BLaER1 treated with 17β-estradiol and CSF1 and Interleukin-3, amounts not matched to agents 10 nM and 100 nM (cell line): ENCODE results near the gene LCORL.
"Not testable (repeated sequence)": the region's sequence is repeated elsewhere in the genome, so short reads cannot be mapped to it uniquely, and the experiment has no call there.

ENCODE experiments used
- H3K27ac ChIP-seq, 11 experiments: shearing (Covaris generic); formaldehyde crosslinking; 2 replicates each; pipeline ENCODE4 v1.8.1; 2022
- H3K27me3 ChIP-seq, 11 experiments: shearing (Covaris generic); formaldehyde crosslinking; 2 replicates each; pipeline ENCODE4 v1.8.1; 2022
- H3K36me3 ChIP-seq, 11 experiments: shearing (Covaris generic); formaldehyde crosslinking; 2 replicates each; pipeline ENCODE4 v1.8.1; 2022
- H3K4me1 ChIP-seq, 10 experiments: shearing (Covaris generic); formaldehyde crosslinking; 2 replicates each; pipeline ENCODE4 v1.8.1; 2022
- H3K4me2 ChIP-seq, 11 experiments: shearing (Covaris generic); formaldehyde crosslinking; 2 replicates each; pipeline ENCODE4 v1.8.1; 2022
- H3K4me3 ChIP-seq, 10 experiments: shearing (Covaris generic); formaldehyde crosslinking; 2 replicates each; pipeline ENCODE4 v1.8.1; 2022
- H3K9ac ChIP-seq, 11 experiments: shearing (Covaris generic); formaldehyde crosslinking; 2 replicates each; pipeline ENCODE4 v1.8.1; 2022
- H3K9me3 ChIP-seq, 11 experiments: shearing (Covaris generic); formaldehyde crosslinking; replicated peaks in 1 of 11; 2 replicates each; pipeline ENCODE4 v1.8.1; 2022
- H4K20me1 ChIP-seq, 11 experiments: shearing (Covaris generic); formaldehyde crosslinking; 2 replicates each; pipeline ENCODE4 v1.8.1; 2022
- Cebpa-rat ChIP-seq, 11 experiments: shearing (Covaris generic); IDR thresholded peaks; 2 replicates each; pipeline ENCODE4 v1.8.1; 2022

Gene LCORL

GRCh38 chr4:18022572-18023050 lies 1.1 kb upstream of the LCORL start:
- Histone ChIP-seq H3K27ac (peak overlapping the region; percentile 92 to 98 (median 96); a peak in 20 of 22 replicates), H3K27me3 (peaks cover 5 to 18% (median 12%) of the 10 kb centered on the region in 11 experiments; a peak in 15 of 22 replicates), H4K20me1 (peaks cover 14 to 31% (median 29%) of the 10 kb centered on the region in 11 experiments; a peak in 21 of 22 replicates), H3K4me3 (peak overlapping the region; percentile 90 to 100 (median 98)), H3K9ac (peak overlapping the region; percentile 92 to 99 (median 97)), H3K4me2 (peak overlapping the region; percentile 80 to 98 (median 94)), H3K9me3 (no peaks in the 10 kb centered on the region), H3K36me3 (no peaks in the 10 kb centered on the region), H3K4me1 (peaks cover 15 to 39% (median 24%) of the 10 kb centered on the region in 10 experiments)
- no peak for TF ChIP-seq Cebpa-rat (IDR thresholded peaks at IDR 0.05)

- Histone ChIP-seq H4K20me1 (peaks cover 14 to 43% (median 38%) of the 10 kb centered on the region in 11 experiments; a peak in 21 of 22 replicates), H3K4me1 (peaks cover 15 to 39% (median 24%) of the 10 kb centered on the region in 10 experiments), H3K27ac (peak overlapping the region; percentile 92 to 98 (median 96)), H3K4me3 (peak overlapping the region; percentile 90 to 100 (median 98)), H3K9me3 (peaks cover 0 to 3% (median 0%) of the 10 kb centered on the region in 11 experiments; a peak in 4 of 22 replicates), H3K9ac (peak overlapping the region; percentile 92 to 99 (median 97)), H3K36me3 (no peaks in the 10 kb centered on the region), H3K27me3 (peaks cover 5 to 18% (median 12%) of the 10 kb centered on the region in 11 experiments; a peak in 15 of 22 replicates), H3K4me2 (peak overlapping the region; percentile 11 to 57 (median 45); a peak in 17 of 22 replicates)
- TF ChIP-seq Cebpa-rat (IDR thresholded peaks at IDR 0.05) = no peak
Observed at GRCh38 chr4:18021470-18021719, 160 bp downstream of the LCORL start.

- H3K36me3 ChIP-seq = no peaks in the 10 kb centered on the region
- no peak for TF ChIP-seq Cebpa-rat (IDR thresholded peaks at IDR 0.05)
- H3K4me3 ChIP-seq = peak overlapping the region; percentile 90 to 100 (median 98)
- H4K20me1 ChIP-seq = peaks cover 14 to 48% (median 41%) of the 10 kb centered on the region in 11 experiments; a peak in 21 of 22 replicates
- peaks cover 5 to 18% (median 12%) of the 10 kb centered on the region in 11 experiments; a peak in 15 of 22 replicates for H3K27me3 ChIP-seq
- peaks cover 0 to 6% (median 0%) of the 10 kb centered on the region in 11 experiments; a peak in 5 of 22 replicates for H3K9me3 ChIP-seq
- H3K27ac ChIP-seq = peak overlapping the region; percentile 92 to 98 (median 96)
- peak overlapping the region; percentile 92 to 99 (median 97) for H3K9ac ChIP-seq
- peaks cover 15 to 36% (median 24%) of the 10 kb centered on the region in 10 experiments for H3K4me1 ChIP-seq
- peak overlapping the region; percentile 87 to 95 (median 91) for H3K4me2 ChIP-seq
Observed at GRCh38 chr4:18020671-18021469, 685 bp downstream of the LCORL start.

GRCh38 chr4:18020145-18020670 lies 1.3 kb downstream of the LCORL start:
- Histone ChIP-seq H3K36me3 (no peaks in the 10 kb centered on the region), H4K20me1 (peaks cover 14 to 54% (median 46%) of the 10 kb centered on the region in 11 experiments; a peak in 21 of 22 replicates), H3K27ac (peak overlapping the region; percentile 31 to 98 (median 95); a peak in 19 of 22 replicates), H3K9ac (peak overlapping the region; percentile 92 to 99 (median 97)), H3K9me3 (peaks cover 0 to 13% (median 0%) of the 10 kb centered on the region in 11 experiments; a peak in 6 of 22 replicates), H3K27me3 (peaks cover 5 to 18% (median 12%) of the 10 kb centered on the region in 11 experiments; a peak in 15 of 22 replicates), H3K4me1 (peaks cover 15 to 30% (median 24%) of the 10 kb centered on the region in 10 experiments), H3K4me3 (peak overlapping the region; percentile 90 to 100 (median 98)), H3K4me2 (peak overlapping the region; percentile 87 to 95 (median 91))
- TF ChIP-seq Cebpa-rat (IDR thresholded peaks at IDR 0.05) = no peak

GRCh38 chr4:18014269-18014668 lies 7.3 kb downstream of the LCORL start:
- Histone ChIP-seq H3K4me3 (no peak overlapping the region), H3K36me3 (peaks cover 0 to 15% (median 6%) of the 10 kb centered on the region in 11 experiments; a peak in 13 of 22 replicates), H3K4me2 (peak overlapping the region in 2 of 11 experiments; percentile 30 to 39; a peak in 3 of 22 replicates), H3K9ac (no peak overlapping the region), H3K9me3 (peaks cover 0 to 28% (median 11%) of the 10 kb centered on the region in 11 experiments; a peak in 16 of 22 replicates), H3K27me3 (no peaks in the 10 kb centered on the region), H3K27ac (no peak overlapping the region), H4K20me1 (peaks cover 8 to 94% (median 63%) of the 10 kb centered on the region in 11 experiments; a peak in 19 of 22 replicates), H3K4me1 (peaks cover 0 to 39% (median 5%) of the 10 kb centered on the region in 10 experiments; a peak in 12 of 20 replicates)
- no peak for TF ChIP-seq Cebpa-rat (IDR thresholded peaks at IDR 0.05)

GRCh38 chr4:18012807-18013462 lies 8.6 kb downstream of the LCORL start:
- H3K4me2 ChIP-seq = no peak overlapping the region
- H3K27ac ChIP-seq = no peak overlapping the region
- H3K9me3 ChIP-seq = peaks cover 4 to 36% (median 23%) of the 10 kb centered on the region in 11 experiments; a peak in 17 of 22 replicates
- H3K36me3 ChIP-seq = peaks cover 3 to 25% (median 14%) of the 10 kb centered on the region in 11 experiments; a peak in 16 of 22 replicates
- H4K20me1 ChIP-seq = peaks cover 4 to 94% (median 55%) of the 10 kb centered on the region in 11 experiments; a peak in 15 of 22 replicates
- no peak overlapping the region for H3K4me3 ChIP-seq
- H3K9ac ChIP-seq = no peak overlapping the region
- H3K4me1 ChIP-seq = peaks cover 0 to 31% (median 0%) of the 10 kb centered on the region in 10 experiments; a peak in 3 of 20 replicates
- TF ChIP-seq Cebpa-rat (IDR thresholded peaks at IDR 0.05) = no peak
- no peaks in the 10 kb centered on the region for H3K27me3 ChIP-seq

- no peak overlapping the region for H3K9ac ChIP-seq
- H3K27me3 ChIP-seq = no peaks in the 10 kb centered on the region
- peaks cover 4 to 94% (median 49%) of the 10 kb centered on the region in 11 experiments; a peak in 15 of 22 replicates for H4K20me1 ChIP-seq
- peaks cover 0 to 31% (median 0%) of the 10 kb centered on the region in 10 experiments; a peak in 3 of 20 replicates for H3K4me1 ChIP-seq
- H3K9me3 ChIP-seq = peaks cover 8 to 39% (median 29%) of the 10 kb centered on the region in 11 experiments; a peak in 21 of 22 replicates
- H3K4me3 ChIP-seq = no peak overlapping the region
- H3K27ac ChIP-seq = no peak overlapping the region
- H3K4me2 ChIP-seq = peak overlapping the region in 1 of 11 experiments; percentile 7; a peak in 1 of 22 replicates
- TF ChIP-seq Cebpa-rat (IDR thresholded peaks at IDR 0.05) = no peak
- peaks cover 3 to 32% (median 20%) of the 10 kb centered on the region in 11 experiments; a peak in 18 of 22 replicates for H3K36me3 ChIP-seq
Observed at GRCh38 chr4:18012134-18012806, 9.3 kb downstream of the LCORL start.

GRCh38 chr4:18007625-18008024 lies 13.9 kb downstream of the LCORL start:
- Histone ChIP-seq H3K4me1 (peaks cover 0 to 12% (median 0%) of the 10 kb centered on the region in 10 experiments; a peak in 2 of 20 replicates), H4K20me1 (peaks cover 7 to 88% (median 27%) of the 10 kb centered on the region in 11 experiments; a peak in 15 of 22 replicates), H3K9ac (no peak overlapping the region), H3K9me3 (peaks cover 37 to 71% (median 60%) of the 10 kb centered on the region in 11 experiments), H3K27me3 (no peaks in the 10 kb centered on the region), H3K27ac (no peak overlapping the region), H3K4me3 (no peak overlapping the region), H3K4me2 (no peak overlapping the region), H3K36me3 (peaks cover 27 to 73% (median 52%) of the 10 kb centered on the region in 11 experiments)
- no peak for TF ChIP-seq Cebpa-rat (IDR thresholded peaks at IDR 0.05)

GRCh38 chr4:18006432-18006831 lies 15.1 kb downstream of the LCORL start:
- H3K4me2 ChIP-seq, H3K9ac ChIP-seq, H3K27me3 ChIP-seq, H3K27ac ChIP-seq, H3K4me1 ChIP-seq, H3K4me3 ChIP-seq: not testable (repeated sequence)
- peaks cover 37 to 73% (median 60%) of the 10 kb centered on the region in 11 experiments for H3K9me3 ChIP-seq
- H3K36me3 ChIP-seq = peaks cover 27 to 73% (median 52%) of the 10 kb centered on the region in 11 experiments
- H4K20me1 ChIP-seq = peaks cover 7 to 87% (median 19%) of the 10 kb centered on the region in 11 experiments; a peak in 15 of 22 replicates
